HL-60 (cell line): Measurements from ENCODE around the gene CHN2.

Experiments
- GABPA ChIP-seq: IDR thresholded peaks from 2 replicates; pipeline ENCODE4 v1.6.1; 2012; ENCODE audit warnings: low read depth
- POLR2AphosphoS5 ChIP-seq: IDR thresholded peaks from 2 replicates; pipeline ENCODE4 v1.6.1; 2012; ENCODE audit warnings: low read depth
- SPI1 ChIP-seq: IDR thresholded peaks from 2 replicates; pipeline ENCODE4 v1.6.1; 2012; ENCODE audit warnings: low read depth, mild to moderate bottlenecking, borderline replicate concordance
- TF ChIP-seq, protein P1 (sequence below): IDR thresholded peaks from one replicate; pipeline ENCODE4 v1.5.1; 2011; ENCODE audit warnings: low read length, control low read depth, inconsistent platforms; ENCODE audit not compliant: insufficient read depth
- TF ChIP-seq, protein P2 (sequence below): IDR thresholded peaks from 2 replicates; pipeline ENCODE4 v1.6.1; 2012; ENCODE audit warnings: low read depth; ENCODE audit not compliant: insufficient replicate concordance

DNA sequence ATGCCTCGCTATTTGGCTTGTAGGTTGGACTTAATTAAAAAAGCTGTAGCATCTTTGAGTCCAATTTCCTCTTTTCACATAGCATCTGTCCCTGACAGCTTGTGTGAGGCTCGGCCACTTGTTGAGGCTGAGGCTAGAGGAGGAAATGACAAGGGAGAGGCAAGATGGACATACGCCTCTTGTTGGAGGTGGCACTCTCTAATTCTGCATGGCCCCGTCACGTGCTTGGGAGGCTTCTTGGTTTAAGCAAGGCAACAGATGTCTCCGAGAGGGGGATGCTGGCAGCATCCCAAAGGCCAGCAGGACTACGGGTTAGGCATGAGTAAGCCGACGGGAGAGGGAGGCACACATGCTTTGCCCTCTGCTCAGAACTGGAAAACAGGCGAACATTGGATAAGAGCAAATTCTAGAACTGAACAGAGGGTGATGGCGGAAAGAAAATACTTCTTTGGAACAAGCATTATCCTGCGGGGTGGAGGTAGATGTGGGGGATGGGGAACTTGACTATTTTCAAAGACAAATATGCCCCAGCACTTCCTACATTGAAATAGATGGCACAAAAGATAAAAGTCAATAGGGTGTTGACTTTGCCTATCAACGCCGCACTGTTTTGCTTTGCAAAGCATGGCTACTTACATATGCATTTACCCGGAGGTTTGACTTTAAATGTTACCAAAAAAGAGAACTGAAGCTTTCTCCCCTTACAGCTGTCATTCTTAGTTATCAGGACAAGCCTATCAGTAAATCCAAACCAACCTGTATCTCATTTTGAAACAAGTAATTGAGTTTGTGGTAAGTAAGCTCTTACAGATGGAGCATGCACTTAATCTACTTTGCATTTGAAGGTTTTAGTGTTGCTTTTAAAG is 94.8 kb downstream of the CHN2 start:
- TF ChIP-seq, protein P1, sequence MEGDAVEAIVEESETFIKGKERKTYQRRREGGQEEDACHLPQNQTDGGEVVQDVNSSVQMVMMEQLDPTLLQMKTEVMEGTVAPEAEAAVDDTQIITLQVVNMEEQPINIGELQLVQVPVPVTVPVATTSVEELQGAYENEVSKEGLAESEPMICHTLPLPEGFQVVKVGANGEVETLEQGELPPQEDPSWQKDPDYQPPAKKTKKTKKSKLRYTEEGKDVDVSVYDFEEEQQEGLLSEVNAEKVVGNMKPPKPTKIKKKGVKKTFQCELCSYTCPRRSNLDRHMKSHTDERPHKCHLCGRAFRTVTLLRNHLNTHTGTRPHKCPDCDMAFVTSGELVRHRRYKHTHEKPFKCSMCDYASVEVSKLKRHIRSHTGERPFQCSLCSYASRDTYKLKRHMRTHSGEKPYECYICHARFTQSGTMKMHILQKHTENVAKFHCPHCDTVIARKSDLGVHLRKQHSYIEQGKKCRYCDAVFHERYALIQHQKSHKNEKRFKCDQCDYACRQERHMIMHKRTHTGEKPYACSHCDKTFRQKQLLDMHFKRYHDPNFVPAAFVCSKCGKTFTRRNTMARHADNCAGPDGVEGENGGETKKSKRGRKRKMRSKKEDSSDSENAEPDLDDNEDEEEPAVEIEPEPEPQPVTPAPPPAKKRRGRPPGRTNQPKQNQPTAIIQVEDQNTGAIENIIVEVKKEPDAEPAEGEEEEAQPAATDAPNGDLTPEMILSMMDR = no peak
- TF ChIP-seq POLR2AphosphoS5 (no peak), SPI1 (peak; percentile 56; the same call in 1 of the 2 replicates), GABPA (no peak)
- TF ChIP-seq, protein P2, sequence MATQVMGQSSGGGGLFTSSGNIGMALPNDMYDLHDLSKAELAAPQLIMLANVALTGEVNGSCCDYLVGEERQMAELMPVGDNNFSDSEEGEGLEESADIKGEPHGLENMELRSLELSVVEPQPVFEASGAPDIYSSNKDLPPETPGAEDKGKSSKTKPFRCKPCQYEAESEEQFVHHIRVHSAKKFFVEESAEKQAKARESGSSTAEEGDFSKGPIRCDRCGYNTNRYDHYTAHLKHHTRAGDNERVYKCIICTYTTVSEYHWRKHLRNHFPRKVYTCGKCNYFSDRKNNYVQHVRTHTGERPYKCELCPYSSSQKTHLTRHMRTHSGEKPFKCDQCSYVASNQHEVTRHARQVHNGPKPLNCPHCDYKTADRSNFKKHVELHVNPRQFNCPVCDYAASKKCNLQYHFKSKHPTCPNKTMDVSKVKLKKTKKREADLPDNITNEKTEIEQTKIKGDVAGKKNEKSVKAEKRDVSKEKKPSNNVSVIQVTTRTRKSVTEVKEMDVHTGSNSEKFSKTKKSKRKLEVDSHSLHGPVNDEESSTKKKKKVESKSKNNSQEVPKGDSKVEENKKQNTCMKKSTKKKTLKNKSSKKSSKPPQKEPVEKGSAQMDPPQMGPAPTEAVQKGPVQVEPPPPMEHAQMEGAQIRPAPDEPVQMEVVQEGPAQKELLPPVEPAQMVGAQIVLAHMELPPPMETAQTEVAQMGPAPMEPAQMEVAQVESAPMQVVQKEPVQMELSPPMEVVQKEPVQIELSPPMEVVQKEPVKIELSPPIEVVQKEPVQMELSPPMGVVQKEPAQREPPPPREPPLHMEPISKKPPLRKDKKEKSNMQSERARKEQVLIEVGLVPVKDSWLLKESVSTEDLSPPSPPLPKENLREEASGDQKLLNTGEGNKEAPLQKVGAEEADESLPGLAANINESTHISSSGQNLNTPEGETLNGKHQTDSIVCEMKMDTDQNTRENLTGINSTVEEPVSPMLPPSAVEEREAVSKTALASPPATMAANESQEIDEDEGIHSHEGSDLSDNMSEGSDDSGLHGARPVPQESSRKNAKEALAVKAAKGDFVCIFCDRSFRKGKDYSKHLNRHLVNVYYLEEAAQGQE = no peak
